Progenitor cell of endocrine pancreas (in vitro differentiated cells): Measurements from ENCODE around the gene FBXO24. TPM values are rescaled to one million over a fixed set of nuclear protein-coding genes. Genes with fewer than 3 reads are reported as not detected.
A peak's percentile ranks its signal among the peaks of the same experiment; 100 is the strongest.

Experiments used
- DNase-seq: peaks from one replicate; pipeline ENCODE4 v3.0.0; 2021; ENCODE audit warnings: low spot score; ENCODE audit not compliant: unreplicated experiment
- H3K27ac Mint-ChIP-seq: 2 replicates; pipeline ENCODE4 v1.8.0; 2021; ENCODE audit warnings: mild to moderate bottlenecking, moderate library complexity, mixed read lengths
- H3K27me3 Mint-ChIP-seq: 2 replicates; pipeline ENCODE4 v1.8.0; 2021; ENCODE audit warnings: mixed read lengths
- H3K36me3 Mint-ChIP-seq: 2 replicates; pipeline ENCODE4 v1.8.0; 2022; ENCODE audit warnings: mixed read lengths; ENCODE audit not compliant: insufficient read depth
- H3K4me1 Mint-ChIP-seq: 2 replicates; pipeline ENCODE4 v1.8.0; 2021; ENCODE audit warnings: low read depth, mixed read lengths
- H3K4me3 Mint-ChIP-seq: 2 replicates; pipeline ENCODE4 v1.8.0; 2021; ENCODE audit warnings: low read depth, mild to moderate bottlenecking, moderate library complexity, mixed read lengths
- H3K9me3 Mint-ChIP-seq: 2 replicates; pipeline ENCODE4 v1.8.0; 2021; ENCODE audit warnings: low read depth, mixed read lengths
- total RNA-seq: library from RNA; stranded (reverse); gene quantifications from 2 replicates; pipeline ENCODE4 v1.2.1, GENCODE V29; 2021
- TF ChIP-seq, protein P1 (sequence below): fragments of 200-600 bp; sonication (generic); IDR thresholded peaks from one replicate; pipeline ENCODE4 v1.5.0; 2021; ENCODE audit warnings: antibody characterized with exemption, mild to moderate bottlenecking; ENCODE audit not compliant: unreplicated experiment

FBXO24 gene
- total RNA-seq, 1 donor from 2014 or later: 0.41 TPM

DNA sequence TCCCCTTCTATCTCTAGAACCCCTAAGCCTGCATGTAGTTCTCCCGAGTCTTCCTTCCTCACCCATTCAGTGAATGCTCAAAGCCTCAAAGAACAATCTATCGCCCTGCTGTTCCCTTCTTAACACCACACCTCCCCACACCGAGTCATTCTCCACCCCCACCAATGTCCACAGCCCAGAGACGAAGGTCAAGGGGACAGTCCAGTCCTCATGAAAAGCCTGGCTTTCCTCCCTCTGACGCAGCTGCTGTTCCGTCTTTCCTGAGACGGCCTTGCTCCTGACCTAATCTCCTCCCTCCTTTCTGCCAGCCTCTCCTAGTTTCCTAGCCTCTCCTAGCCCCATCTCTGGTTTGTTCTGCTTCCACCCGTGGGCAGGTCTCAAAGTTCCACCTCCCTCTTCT lies 35.4 kb downstream of the FBXO24 start:
- Mint-ChIP-seq H3K27ac (no peak overlapping the region), H3K9me3 (no peaks in the 10 kb centered on the region), H3K27me3 (peaks cover 17% of the 10 kb centered on the region), H3K36me3 (peaks cover 6% of the 10 kb centered on the region), H3K4me3 (no peak overlapping the region), H3K4me1 (no peaks in the 10 kb centered on the region)
- no peak for DNase-seq
- TF ChIP-seq, protein P1, sequence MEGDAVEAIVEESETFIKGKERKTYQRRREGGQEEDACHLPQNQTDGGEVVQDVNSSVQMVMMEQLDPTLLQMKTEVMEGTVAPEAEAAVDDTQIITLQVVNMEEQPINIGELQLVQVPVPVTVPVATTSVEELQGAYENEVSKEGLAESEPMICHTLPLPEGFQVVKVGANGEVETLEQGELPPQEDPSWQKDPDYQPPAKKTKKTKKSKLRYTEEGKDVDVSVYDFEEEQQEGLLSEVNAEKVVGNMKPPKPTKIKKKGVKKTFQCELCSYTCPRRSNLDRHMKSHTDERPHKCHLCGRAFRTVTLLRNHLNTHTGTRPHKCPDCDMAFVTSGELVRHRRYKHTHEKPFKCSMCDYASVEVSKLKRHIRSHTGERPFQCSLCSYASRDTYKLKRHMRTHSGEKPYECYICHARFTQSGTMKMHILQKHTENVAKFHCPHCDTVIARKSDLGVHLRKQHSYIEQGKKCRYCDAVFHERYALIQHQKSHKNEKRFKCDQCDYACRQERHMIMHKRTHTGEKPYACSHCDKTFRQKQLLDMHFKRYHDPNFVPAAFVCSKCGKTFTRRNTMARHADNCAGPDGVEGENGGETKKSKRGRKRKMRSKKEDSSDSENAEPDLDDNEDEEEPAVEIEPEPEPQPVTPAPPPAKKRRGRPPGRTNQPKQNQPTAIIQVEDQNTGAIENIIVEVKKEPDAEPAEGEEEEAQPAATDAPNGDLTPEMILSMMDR: no peak

DNA sequence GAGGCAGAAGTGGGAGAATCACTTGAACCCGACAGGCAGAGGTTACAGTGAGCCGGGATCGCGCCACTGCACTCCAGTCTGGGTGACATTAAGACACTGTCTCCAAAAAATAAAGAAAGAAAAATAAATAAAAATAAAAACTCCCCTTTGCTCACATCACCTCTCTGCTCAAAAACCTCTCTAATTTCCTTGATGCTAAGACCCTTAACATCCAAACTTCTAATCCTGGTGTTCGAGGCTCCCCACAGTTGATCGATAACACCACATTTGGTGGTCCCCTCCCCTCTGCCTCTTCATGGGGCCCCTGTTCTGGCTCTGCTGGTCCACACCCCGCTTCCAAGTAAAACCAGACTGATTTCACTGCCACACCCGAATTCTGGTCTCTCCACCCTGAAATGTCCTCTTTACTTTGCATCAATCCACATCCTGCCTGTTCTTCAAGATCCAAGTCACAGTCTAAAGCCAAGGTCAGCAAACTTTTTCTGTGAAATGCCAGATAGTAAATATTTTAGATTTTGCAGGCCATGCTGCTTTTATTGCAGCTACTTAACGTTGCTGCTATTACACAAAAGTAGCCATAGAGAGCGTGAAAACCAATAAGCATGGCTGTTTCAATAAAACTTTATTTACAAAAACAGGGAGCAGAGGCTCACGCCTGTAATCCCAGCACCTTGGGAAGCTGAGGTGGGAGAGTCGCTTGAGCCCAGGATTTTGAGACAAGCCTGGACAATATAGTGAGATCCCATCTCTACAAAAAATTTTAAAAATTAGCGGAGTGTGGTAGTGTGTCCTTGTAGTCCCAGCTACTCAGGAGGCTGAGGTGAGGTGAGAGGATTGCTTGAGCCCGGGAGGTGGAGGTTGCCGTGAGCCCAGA lies 38.1 kb downstream of the FBXO24 start:
- Mint-ChIP-seq H3K27me3 (peaks cover 30% of the 10 kb centered on the region), H3K4me1 (no peaks in the 10 kb centered on the region), H3K9me3 (no peaks in the 10 kb centered on the region), H3K4me3 (no peak overlapping the region), H3K27ac (no peak overlapping the region), H3K36me3 (peaks cover 6% of the 10 kb centered on the region)
- TF ChIP-seq, protein P1: no peak
- DNase-seq: no peak

DNA sequence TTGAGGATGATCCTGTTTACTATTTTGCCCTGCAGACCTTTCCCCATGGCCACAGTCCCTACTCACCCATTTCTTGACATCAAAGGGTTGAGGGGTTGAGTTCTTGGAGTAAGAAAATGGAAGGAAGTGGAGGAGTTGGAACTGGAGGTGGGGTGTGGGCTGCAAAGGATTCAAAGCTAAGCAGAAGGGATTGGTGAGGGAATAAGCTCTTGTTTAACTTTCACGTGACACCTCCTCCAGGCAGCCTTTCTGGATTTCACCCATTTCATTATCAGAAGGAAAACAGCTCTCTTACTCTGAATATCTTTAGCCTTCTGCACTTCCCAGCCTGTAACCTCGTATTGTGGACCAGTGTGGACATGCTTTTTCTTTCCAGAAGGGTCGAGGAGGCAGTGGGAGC lies 39.9 kb downstream of the FBXO24 start:
- TF ChIP-seq, protein P1: no peak
- no peak for DNase-seq
- Mint-ChIP-seq H3K27ac (no peak overlapping the region), H3K4me3 (no peak overlapping the region), H3K9me3 (no peaks in the 10 kb centered on the region), H3K27me3 (peaks cover 36% of the 10 kb centered on the region), H3K4me1 (no peaks in the 10 kb centered on the region), H3K36me3 (peaks cover 4% of the 10 kb centered on the region)

DNA sequence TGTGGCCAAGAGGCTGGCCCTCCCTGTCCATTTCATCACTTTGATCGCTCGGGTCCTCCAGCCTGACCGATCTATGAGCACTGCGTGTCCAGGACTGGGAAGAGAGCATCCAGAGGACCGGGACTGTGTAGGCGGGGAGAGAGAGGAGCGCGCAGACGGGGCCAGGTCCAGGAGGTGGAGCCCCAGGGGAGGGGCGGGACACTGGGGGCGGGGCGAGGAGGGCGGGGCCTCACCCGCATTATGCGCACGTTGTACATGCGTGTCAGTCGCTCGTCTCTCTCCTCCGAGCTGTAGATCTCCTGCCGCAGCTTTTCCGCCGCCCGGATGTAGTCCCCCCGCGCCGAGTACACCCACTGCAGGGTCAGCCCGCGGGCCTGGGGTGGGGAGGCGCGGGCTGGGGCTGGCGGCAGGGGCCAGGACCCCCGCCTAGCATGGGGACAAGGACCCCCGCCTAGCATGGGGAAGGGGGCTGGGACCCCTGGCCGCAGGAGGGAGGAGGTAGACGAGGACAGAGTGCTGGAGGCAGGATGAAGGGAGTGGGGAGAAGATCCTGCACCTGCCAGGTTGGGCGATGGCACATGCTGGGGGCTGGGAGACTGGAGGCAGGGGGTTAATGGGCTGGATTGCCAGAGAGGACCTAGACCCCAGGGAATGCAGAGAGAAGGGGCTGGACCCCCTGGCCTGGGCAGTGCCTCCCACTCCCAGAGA lies 40.6 kb downstream of the FBXO24 start:
- H3K4me1 Mint-ChIP-seq: no peaks in the 10 kb centered on the region
- H3K36me3 Mint-ChIP-seq: peaks cover 4% of the 10 kb centered on the region
- TF ChIP-seq, protein P1: no peak
- H3K9me3 Mint-ChIP-seq: no peaks in the 10 kb centered on the region
- H3K27ac Mint-ChIP-seq: no peak overlapping the region
- no peak overlapping the region for H3K4me3 Mint-ChIP-seq
- DNase-seq: peak; percentile 54
- peaks cover 39% of the 10 kb centered on the region for H3K27me3 Mint-ChIP-seq

DNA sequence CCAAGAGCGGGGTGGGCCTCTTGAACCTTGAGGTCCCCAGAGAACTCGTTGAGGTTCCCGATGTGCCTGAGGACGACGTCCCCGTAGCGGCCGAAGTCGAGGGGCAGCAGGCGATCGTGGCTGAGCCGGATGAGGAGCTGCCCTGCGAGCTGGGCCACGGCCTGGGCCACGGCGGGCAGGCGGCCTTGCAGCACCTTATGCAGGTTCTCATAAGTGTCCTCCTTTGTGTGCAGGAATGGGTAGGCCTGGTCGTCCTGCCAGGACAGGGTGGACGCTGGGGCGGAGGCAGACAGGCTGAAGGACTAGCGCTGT lies 41.1 kb downstream of the FBXO24 start:
- H3K4me1 Mint-ChIP-seq: no peaks in the 10 kb centered on the region
- peaks cover 4% of the 10 kb centered on the region for H3K36me3 Mint-ChIP-seq
- no peak for DNase-seq
- TF ChIP-seq, protein P1: no peak
- H3K9me3 Mint-ChIP-seq: no peaks in the 10 kb centered on the region
- H3K4me3 Mint-ChIP-seq: no peak overlapping the region
- no peak overlapping the region for H3K27ac Mint-ChIP-seq
- peaks cover 44% of the 10 kb centered on the region for H3K27me3 Mint-ChIP-seq
